ENCODE results near the gene SV2A.
A peak's percentile ranks its signal among the peaks of the same experiment; 100 is the strongest.
"Not testable (repeated sequence)": the region's sequence is repeated elsewhere in the genome, so short reads cannot be mapped to it uniquely, and the experiment has no call there.

Gene SV2A

GRCh38 chr1:149886396-149887195, 31.0 kb downstream of the SV2A start:
- peak; percentile 100 for DNase-seq (ENCODE audit: low read depth)

DNA sequence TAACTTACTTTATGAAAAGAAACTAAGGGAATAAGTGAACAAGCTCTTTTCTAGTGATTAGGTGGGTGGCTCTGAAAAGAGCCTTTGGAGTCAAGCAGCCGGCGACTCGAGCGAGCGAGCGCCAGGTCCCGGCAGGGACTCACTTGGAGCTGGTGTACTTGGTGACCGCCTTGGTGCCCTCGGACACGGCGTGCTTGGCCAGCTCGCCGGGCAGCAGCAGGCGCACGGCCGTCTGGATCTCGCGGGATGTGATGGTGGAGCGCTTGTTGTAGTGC, 31.6 kb downstream of the SV2A start:
- peak; percentile 45 for DNase-seq (ENCODE audit: low read depth)

DNA sequence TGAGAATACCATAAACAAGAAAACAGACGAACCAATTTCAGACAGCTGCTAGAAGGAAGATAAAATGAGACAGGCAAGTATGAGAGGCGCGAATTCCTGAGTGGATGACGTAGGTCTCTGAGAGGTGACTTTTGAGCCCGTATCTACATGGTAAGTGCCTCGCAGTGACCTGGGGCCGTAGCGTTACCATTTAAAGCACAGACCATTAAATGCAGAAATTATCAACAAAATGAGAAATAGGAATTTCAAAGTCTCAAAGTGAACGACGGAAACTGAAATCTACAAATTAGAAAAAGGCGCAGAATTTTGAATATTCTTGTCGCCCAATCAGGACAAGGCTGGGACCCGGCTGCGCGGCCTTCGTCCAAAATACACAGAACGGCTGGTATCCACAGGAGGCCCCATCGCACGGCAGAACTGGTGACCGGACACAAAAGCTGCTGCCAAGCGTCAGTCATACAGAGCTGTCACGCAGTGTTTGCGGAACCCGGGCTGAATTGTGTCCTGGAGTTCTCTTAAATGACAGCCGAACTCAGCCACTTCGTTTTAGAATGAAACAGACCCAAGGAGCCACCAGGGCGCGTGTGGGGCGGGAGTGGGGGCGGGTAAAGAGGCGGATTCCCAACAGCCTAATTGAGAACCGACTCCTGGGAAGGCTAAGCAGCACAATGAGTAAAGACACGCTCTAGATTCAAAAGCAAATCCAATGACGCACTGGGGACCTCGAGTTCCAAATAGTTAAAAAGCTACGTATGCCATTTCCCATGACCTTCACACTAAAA, 32.1 kb downstream of the SV2A start:
- DNase-seq (ENCODE audit: low read depth), result peak; percentile 49

DNA sequence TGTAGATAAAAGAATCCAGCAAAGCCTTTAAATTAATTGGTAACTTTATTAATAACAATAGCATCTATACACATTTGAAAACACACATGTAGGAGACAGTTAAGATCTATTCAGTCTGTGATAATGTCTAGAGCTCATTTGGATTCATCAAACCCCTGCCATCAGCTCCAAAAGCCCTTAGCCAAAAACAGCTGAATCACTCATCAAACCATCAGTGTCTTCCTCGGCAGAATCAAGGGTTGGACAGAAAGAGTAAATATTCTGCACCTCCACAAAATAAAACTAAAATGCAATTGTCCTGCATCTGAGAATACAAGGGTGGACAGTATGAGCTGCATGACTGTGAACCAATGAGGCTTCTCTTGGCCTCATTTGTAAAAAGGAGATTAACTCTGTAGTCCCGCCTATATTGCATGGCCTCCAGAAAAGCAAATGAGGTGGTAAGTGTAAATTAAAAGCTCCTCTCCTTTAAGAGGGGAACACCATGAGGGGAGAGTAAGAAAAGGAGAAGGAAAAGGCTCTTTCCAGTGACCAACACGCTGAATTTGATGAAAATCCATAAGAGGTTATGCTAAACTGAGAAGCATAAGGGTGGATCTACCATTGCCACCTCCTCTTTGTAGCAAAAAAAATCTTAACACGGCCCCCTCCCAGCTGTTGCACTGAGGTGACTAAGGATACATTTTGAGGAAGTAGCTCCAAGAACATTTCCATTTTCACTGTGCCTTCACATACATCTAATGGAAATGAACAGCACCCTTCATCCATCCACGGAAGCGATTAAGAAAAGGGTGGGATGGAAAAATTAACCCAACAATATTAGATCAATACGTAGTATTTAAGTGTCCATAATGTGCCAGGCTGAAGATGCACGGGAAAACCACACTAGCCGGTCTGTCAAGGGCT, 33.0 kb downstream of the SV2A start:
- peak; percentile 31 for DNase-seq (ENCODE audit: low read depth)

- DNase-seq (ENCODE audit: low read depth), result no peak
These were observed 33.9 kb downstream of the SV2A start for GRCh38 chr1:149883598-149884247.

DNA sequence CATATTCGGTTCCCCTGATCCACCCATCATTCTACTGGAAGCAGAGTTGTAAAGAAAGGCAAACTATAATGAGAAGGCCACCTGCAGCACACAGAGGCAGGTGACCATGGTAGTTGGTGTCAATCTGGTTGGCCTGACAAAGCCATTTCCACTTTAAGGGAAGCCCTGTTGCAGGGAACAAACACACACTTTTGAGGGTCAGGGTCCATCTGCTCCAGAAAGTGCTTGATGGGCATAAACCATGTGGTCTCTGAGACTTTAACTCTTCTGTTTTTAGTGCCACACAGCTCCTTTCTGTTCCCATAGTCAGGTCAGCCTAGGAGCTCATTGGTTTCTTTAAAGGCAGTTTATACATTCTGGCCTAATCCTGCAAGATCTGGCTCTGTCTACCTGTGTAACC, 35.8 kb downstream of the SV2A start:
- no peak for DNase-seq (ENCODE audit: low read depth)

GRCh38 chr1:149879556-149879955, 38.1 kb downstream of the SV2A start:
- DNase-seq (ENCODE audit: low read depth), result no peak

GRCh38 chr1:149877211-149877946, 40.3 kb downstream of the SV2A start:
- no peak for DNase-seq (ENCODE audit: low read depth)

GRCh38 chr1:149873060-149873459, 44.6 kb downstream of the SV2A start:
- not testable (repeated sequence) for DNase-seq (ENCODE audit: low read depth)

GRCh38 chr1:149866887-149867286, 50.8 kb downstream of the SV2A start:
- DNase-seq (ENCODE audit: low read depth), result not testable (repeated sequence)

GRCh38 chr1:149861497-149862054, 56.1 kb downstream of the SV2A start:
- DNase-seq (ENCODE audit: low read depth), result not testable (repeated sequence)

GRCh38 chr1:149860684-149861496, 56.8 kb downstream of the SV2A start:
- DNase-seq (ENCODE audit: low read depth), result not testable (repeated sequence)

DNA sequence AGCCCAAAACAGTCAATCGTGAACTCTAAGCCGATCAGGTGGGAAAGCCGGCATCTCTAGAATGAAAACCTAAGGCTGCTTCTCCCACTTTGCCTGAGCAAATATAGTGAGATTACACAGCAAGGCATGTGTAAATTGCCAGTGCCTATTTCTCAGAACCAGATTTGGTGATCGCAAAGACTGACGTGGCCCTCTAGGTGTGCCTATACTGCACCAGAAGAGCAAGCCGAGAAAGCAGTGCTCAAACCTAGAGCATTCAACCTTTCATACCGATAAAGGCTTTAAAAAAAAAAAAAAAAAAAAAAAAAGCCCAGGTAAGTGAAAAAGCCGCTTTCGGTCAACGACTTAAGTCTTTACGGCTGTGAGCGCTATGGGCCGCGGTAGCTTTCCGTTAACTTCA, 57.4 kb downstream of the SV2A start:
- not testable (repeated sequence) for DNase-seq (ENCODE audit: low read depth)
